ENCODE results near the gene COL28A1.
"Not testable (repeated sequence)": the region's sequence is repeated elsewhere in the genome, so short reads cannot be mapped to it uniquely, and the experiment has no call there.

The COL28A1 gene

DNA sequence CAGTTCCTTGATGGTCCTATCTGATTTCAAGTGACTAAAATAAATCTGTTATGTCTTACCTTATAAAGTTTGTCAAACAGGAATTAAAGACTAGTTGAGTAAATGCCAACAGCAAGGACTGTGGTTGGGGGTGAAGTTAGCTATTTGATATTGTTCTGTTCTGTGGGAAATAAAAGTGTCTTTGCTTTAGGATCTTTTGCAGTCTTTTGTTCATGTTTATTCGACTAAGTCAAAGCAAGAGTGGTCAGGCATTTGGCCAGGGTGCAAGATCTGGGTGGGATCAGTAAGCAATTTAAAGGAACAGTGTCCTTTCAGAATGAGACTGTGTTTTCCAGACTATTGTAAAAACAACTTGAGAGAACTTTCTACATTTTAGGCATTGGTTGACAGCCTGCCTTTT is at the start of gene COL28A1:
Gene COL28A1 (minus strand): TSS at position 183 of the 400 bp plus-strand sequence. CDS start 2,998 bp downstream, outside the sequence.
- no peak for DNase-seq

- no peak for DNase-seq
These were observed 49.0 kb upstream of the COL28A1 start for GRCh38 chr7:7584653-7585052.

- DNase-seq: no peak
These were observed 48.1 kb upstream of the COL28A1 start for GRCh38 chr7:7583731-7584130.

- DNase-seq: no peak
These were observed 46.9 kb upstream of the COL28A1 start for GRCh38 chr7:7582596-7582995.

DNA sequence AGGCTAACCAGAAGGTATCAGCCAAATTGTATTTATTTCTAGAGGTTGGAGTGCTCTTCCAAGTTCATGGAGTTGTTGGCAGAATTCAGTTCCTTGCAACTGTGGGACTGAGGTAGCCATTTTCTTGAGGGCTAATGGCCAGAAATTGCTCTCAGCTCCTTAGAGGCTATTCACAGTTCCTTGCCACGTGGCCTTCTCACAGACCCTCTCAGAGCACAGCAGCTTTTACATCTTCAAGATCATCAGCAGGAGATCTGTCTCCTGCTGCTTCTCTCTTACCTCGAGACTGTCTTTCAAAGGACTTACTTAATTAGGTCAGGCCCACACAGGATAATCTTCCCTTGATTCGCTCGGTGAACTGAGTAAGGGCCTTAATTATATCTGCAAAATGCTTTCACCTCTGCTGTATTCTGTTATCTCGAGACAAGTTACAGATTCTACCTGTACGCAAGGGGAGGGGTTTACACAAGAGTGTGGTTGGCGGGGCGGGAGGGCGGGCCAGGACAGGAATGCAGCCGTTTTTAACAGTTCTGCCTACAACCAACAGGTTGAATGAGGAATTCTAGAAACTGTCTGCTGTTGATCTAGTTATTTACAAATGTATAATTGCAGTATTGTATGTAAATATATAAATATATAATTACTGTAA is 46.0 kb upstream of the COL28A1 start:
- no peak for DNase-seq

GRCh38 chr7:7579638-7580037 is 44.0 kb upstream of the COL28A1 start:
- DNase-seq: no peak

- no peak for DNase-seq
These were observed 42.2 kb upstream of the COL28A1 start for GRCh38 chr7:7577888-7578287.

DNA sequence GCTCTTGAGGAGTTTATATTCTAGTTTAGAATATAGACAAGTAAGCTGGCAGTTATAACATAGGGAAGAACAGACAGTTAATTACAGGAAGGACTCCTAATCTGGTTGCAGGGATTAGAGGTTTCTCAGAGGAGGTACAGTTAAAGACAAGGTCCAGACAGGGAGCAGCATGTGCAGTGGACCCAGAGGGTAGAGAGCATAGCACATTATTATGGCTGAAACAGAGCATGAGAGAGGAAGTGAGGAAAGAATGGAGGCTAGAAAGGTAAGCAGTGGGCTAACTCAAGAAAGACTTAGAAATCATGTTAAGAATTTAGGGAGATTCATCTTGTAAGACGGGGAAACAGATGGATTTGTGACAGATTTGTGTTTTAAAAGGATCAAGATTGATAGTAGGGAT is 40.7 kb upstream of the COL28A1 start:
- no peak for DNase-seq

DNA sequence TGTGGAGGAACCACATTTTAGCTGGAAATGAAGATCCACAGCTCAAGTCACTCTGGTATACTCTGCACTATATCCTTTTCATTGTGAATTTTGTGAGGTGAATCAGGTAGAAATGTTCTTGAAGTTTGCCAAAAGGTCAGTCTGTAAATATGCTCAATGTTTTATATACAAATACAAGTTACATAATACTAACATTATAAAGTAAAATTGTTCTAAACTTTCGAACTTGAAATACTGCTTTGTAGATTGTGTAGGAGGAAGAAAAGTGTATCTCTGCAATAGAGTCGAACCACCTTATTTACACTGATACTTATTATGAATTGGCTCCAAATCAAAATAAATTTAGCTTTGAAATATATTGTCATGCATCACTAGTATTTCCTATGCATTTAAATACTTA is 38.0 kb upstream of the COL28A1 start:
- DNase-seq: no peak

DNA sequence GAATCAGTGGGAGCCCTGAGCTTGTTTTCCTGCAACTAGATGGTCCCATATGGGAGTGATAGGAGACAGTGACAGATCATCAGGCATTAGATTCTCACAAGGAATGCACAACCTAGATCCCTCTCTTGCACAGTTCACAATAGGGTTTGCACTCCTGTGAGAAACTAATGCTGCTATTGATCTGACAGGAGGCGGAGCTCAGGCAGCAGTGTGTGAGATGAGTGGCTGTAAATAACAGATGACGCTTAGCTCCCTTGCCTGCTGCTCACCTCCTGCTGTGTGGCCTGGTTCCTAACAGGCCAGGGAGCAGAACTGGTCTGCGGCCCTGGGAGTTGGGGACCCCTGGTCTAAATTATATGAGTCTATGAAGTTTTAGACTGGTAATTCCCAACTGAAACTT is 34.9 kb upstream of the COL28A1 start:
- no peak for DNase-seq

DNA sequence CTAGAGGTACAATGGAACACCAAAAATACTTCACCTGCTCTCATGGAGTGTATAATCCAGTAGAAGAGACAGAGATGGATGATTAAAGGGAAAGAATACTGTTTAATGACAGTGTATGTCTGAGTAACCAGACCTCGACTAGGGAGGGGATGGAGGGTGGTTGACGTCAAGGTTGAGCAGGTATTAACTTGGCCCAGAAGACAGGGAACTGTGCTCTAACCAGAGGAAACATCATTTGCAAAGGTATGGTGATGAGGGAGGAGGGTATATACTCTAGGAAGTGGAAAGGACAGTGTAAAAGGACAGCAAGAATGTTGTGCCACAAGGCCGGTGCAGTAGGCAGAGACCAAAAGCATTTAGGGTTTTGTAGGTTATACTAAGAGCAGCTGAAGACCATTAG is 33.9 kb upstream of the COL28A1 start:
- no peak for DNase-seq

GRCh38 chr7:7569081-7569527 is 33.4 kb upstream of the COL28A1 start:
- peak; percentile 56 to 61 for DNase-seq

DNA sequence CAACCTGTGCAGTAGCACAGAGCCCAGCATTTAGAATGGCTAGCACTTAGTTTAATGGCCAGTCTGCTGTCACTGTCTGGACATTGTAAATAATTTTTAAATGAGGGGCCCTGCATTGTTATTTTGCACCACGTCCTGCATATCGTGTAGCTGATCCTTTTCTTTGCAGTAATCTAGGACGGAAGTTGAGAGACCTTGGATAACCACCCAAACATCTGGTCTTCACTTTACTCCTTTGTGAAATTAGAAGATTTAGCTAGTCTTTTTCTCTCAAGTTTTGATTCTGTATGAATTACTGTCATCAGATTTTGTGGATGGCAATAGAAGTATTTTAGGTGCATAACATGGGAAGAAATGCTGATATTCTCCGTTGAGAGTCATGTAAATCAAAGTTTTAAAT is 32.9 kb upstream of the COL28A1 start:
- DNase-seq: no peak

GRCh38 chr7:7567898-7568531 is 32.3 kb upstream of the COL28A1 start:
- DNase-seq: no peak

DNA sequence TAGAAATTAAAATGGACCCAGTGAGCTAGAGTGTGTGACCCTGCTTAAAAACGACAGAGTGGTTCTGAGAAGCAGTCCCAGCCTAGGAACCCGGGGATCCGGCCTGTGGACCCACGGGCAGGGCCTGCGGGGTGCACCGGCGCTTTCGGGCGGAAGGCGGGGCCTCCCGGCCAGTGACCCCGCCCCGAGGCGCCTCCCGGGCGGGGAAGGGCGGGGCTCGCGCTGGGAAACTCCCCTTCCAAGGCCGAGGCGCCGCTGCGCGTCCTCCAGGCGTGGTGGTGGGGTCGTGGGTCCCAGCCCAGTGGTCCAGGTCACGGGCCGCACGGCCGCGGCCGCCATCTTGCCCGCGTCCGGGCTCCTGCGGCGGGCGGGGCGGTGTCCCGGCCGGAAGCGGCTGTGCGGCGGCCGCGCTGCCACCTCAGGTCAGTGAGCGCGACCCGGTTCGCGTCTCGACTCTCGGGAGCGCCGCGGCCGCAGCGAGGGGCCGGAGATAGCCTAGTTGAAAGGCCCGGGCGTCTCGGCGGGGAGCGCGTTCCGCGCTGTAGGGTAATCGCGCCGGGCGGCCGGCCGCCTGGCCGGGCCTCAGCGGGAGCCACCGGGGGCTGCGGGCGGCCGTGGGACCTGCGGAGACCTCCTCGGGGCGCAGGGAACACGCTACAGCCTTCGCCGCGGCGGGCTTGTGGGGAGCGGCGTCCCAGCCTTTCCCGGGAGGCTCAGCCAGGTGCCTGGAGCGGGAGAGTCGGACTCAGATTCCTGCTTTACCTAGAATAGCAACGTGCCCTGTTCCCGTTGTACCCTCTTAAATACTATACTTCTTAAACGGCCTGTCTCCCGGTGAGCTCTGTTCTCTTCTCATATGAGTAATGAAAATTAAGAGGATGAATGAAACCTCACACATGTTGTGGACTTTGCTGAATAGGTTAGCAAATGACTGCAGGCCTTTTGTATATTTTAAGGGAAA is 31.3 kb upstream of the COL28A1 start, which contains the start of gene MIOS:
Gene MIOS (plus strand): TSS at position 234 of the 961 bp plus-strand sequence. CDS start 5,592 bp downstream, outside the sequence.
- peak; percentile 87 to 88 for DNase-seq

DNA sequence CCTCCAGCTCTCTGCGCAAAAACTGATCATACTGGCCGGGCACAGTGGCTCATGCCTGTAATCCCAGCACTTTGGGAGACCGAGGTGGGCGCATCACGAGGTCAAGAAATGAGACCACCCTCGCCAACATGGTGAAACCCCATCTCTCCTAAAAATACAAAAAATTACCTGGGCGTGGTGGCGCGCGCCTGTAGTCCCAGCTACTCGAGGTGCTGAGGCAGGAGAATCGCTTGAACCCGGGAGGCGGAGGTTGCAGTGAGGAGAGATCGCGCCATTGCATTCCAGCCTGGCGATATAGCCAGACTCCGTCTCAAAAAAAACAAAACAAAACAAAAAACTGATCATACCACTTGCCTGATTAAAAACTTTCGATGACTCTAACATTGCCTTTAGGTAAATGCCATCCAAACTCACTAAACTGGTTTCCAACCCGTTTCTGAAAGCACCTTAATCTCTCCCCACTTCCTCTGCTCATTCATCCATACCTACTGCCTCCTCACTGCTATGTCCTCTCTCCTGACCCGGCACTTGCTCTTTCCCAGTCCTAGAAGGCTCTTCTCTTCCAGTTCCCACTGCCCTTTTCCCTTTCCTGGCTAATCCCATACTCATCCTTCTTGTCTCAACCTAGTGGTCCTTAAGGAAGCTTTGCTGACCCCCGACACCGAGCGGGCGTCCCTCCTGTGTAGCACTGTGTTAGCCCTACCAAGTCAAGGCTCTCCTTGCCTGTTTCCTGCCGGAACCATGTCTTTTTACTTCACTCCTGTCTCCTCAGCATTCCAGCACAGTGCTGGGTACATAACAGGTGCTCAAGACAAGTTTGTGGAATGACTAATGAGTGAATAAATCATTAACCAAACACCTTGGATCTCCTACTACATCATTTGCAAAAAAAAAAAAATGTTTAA is 30.3 kb upstream of the COL28A1 start:
- no peak for DNase-seq

DNA sequence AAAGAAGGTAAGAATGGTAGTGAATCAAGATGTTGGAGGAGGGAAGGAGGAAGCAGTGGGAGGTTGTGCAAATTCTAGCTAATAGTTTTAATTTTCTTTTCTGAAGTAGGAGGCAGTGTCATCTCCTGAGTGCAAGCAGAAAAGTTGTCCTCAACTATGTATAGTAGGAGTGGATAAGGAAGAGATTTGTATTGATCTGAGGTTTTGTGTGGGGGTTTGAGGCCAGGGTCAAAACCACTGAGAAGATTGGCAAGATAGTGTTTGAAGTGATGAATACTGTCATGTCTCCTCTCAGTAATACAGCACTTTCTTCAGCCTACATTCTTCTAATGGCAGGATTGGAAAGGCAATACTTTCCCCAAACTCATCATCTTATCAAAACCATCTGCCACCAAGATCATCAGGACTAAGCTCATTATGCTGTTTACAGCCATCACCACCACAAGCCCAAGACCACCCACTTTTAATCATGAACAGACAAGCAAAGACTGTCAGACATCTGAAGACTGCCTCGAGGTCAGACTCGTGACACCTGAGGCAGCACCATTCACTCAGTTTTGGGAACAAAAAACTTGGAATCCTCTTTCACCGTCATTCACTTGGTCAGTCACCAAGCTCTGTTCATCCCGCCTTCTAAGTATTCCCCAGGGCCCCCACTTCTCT is 29.5 kb upstream of the COL28A1 start:
- no peak for DNase-seq

DNA sequence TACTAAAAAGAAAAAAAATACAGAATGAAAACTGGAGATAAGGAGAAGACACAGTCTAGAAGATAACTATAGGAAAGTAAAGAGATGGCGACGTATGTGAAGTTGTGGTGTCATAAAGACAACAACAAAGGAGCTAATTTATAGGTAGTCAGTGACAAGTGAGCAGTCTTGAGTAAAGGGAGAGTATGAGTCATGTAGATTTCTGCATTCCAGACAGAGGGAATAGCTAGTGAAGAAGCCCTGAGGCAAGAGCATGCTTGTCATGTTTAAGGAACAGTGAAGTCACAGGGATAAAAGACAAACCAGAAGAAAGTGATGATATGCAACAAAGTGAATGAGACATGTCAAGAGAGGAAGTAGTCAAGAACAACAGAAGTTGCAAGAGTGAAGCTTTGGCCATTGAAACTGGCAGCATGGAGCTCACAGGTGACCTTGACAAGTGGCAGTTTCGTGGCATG is 28.7 kb upstream of the COL28A1 start:
- DNase-seq: no peak

GRCh38 chr7:7563813-7564212 is 28.1 kb upstream of the COL28A1 start:
- no peak for DNase-seq

DNA sequence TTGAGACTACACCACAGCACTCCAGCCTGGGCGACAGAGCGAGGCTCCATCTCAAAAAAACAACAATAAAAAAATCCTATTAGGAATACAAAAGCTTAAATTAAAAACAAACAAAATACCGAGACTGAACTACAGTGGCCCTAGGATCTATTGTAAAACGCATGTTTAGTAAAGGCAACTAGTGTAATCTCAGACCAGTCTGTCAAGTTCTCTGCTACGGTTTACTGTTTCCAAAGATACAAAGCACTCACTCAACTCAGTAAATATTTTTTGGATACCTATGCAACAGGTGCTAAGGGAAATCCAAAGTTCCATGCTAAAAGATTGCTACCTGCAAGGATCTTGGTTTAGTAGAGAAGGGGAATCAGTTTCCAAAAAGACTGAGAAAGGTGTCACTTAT is 27.6 kb upstream of the COL28A1 start:
- DNase-seq: no peak

- no peak for DNase-seq
These were observed 27.1 kb upstream of the COL28A1 start for GRCh38 chr7:7562736-7563135.

DNA sequence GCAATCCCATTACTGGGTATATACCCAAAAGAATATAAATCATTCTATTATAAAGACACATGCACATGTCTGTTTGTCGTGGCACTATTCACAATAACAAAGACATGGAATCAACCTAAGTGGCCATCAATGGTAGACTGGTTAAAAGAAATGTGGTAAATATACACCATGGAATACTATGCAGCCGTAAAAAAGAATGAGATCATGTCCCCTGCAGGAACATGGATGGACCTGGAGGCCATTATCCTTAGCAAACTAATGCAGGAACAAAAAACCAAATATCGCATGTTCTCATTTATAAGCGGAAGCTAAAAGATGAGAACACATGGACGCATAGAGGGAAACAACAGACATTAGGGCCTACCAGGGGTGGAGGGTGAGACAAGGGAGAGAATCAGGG is 25.9 kb upstream of the COL28A1 start:
- DNase-seq: not testable (repeated sequence)

All from CD4-positive, alpha-beta T cell treated with Interleukin-4 for 1 hour (primary cell).